GM21423 (cell line): ENCODE results near the gene SFTPA1.
A peak's percentile ranks its signal among the peaks of the same experiment; 100 is the strongest.
"Not testable (repeated sequence)": the region's sequence is repeated elsewhere in the genome, so short reads cannot be mapped to it uniquely, and the experiment has no call there.

Experiments used
- ATAC-seq: cut with Tn5 transposase; IDR thresholded peaks from one replicate; pipeline ENCODE4 v1.9.1; 2021; ENCODE audit warnings: mild to moderate bottlenecking, moderate library complexity; ENCODE audit not compliant: unreplicated experiment

Gene SFTPA1

GRCh38 chr10:79610601-79611191 lies at the start of gene SFTPA1:
TSS of gene SFTPA1 (plus strand) at chr10:79610939. CDS start at chr10:79611826, 887 bp downstream.
- no peak for ATAC-seq

GRCh38 chr10:79561257-79561656 lies 49.5 kb upstream of the SFTPA1 start:
- ATAC-seq: no peak

GRCh38 chr10:79562135-79562756 lies 48.5 kb upstream of the SFTPA1 start:
- peak; percentile 80 for ATAC-seq

- no peak for ATAC-seq
Observed at GRCh38 chr10:79563426-79563825, 47.3 kb upstream of the SFTPA1 start.

DNA sequence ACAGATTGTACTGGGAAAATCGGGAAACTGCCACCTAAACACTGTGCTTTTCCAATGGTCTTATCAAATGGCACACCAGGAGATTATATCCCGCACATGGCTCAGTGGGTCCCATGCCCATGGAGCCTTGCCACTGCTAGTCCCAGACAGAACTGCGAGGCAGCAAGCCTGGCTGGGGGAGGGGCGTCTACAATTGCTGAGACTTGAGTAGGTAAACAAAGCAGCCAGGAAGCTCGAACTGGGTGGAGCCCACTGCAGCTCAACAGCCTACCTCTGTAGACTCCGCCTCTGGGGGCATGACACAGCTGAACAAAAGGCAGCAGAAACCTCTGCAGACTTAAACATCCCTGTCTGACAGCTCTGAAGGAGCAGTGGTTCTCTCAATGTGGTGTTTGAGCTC lies 40.1 kb upstream of the SFTPA1 start:
- ATAC-seq: not testable (repeated sequence)

DNA sequence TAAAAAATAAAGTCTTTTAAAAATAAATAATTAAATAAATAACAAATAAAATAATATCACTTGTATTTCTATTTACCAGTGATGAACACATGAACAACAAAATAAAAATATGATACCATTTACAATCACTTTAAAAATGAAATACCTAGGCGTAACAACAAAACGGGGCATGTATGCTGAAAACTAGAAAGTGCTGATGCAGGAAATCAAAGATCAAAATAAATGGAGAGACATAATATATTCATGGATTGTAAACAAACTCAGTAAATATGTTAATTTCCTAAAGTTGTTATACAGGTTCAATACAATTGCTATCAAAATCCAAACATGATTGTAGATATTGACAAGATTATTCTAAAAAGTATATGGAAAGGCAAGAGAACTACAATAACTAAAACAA lies 31.4 kb upstream of the SFTPA1 start:
- no peak for ATAC-seq

DNA sequence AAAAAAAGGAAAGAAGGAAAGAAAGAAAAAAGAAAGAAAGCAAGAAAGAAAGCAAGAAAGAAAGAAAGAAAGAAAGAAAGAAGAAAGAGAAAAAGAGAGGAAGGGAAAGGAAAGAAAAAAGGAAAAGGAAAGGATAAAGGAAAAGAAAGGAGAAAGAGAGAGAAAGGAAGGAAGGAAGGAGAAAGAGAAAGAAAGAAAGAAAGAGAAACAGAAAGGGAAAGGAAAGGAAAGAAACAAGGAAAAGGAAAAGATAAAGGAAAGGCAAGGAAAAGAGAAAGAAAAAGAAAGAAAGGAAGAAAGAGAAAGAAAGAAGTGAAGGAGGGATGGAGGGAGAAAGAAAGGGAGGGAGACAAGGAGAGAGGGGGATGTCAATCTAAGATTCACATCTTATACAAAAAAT lies 29.7 kb upstream of the SFTPA1 start:
- ATAC-seq: no peak

DNA sequence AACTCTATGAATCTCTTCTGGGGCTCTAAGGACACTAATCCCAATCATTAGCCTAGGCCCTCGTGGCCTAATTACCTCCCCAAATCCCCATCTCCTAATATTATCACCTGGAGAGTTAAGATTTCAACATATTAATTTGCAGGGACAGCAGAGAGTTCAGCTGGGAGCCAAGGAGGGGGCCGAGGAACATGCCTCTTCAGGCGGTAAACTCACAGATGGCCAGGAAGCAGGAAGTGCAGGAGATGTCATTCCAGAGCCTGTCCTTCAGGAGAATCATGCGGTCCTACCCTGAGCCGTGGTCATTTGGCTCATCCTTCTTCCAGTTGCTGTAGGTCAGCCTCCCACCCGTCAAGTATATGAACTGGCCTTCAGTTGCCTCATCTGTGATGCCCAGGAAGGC lies 28.6 kb upstream of the SFTPA1 start:
- ATAC-seq: no peak

- not testable (repeated sequence) for ATAC-seq
Observed at GRCh38 chr10:79582954-79583353, 27.8 kb upstream of the SFTPA1 start.

DNA sequence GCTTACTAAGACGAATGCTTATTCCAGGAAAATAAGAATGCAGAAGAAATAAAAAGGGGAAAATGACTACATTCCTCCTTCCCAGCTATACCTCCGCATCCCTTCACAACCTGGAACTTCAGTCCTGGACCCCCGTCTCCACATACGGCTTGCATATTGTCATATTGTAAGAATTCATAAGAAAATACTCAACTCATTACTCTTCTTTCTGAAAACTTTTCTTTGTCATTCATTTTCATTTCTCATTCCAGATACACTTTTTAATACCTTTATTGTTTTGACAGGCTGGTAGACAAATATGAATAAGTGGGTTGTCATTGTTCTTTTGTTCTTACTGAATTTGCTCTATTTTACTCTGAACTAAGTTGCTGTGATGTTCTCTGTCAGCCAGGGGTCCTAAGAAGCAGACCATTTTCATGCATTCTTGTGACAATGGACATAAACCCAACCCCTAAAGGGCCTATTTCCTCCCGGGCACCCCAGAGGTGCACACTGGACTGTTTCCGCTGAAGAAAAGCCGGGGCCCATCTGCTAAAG lies 27.2 kb upstream of the SFTPA1 start:
- no peak for ATAC-seq

- no peak for ATAC-seq
Observed at GRCh38 chr10:79585870-79586527, 24.7 kb upstream of the SFTPA1 start.

GRCh38 chr10:79586933-79587332 lies 23.8 kb upstream of the SFTPA1 start:
- ATAC-seq: no peak

DNA sequence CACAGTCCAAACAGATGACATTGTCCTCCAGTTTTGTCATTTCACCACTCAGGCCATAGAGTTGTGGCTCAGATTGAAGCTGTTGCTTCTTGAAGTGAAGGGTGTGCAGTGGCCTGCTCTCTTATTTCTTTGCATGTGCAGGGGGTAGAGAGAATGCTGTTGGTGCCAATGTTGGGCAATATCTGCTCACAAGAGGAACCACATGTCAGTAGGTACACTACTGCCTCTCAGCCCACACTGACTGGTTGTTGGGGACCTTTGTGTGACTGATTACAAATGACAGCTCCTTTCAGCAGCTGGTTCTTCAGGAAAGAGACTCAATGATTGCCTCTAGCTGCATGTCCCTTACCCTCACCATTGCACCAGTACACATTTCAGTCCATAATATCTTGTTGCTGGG lies 21.9 kb upstream of the SFTPA1 start:
- ATAC-seq: no peak

DNA sequence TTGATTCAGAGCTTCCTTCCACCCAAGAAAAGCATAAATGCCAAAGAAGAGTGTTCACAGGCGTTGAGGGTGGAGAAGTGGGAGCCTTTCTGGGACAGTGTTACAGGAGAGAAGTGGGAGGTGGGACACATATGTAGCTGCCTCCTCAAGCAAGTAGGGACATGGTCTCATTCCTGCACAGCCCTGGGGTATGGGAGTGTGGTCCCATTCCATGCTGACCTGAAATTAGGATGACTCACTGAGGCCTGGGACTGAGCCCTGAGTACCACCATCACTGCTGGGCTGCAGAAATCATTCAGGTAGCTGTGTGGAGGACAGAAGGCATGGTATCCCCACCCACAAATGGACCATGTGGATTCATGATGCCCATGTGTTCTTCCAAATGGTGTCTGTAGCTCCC lies 17.4 kb upstream of the SFTPA1 start:
- no peak for ATAC-seq

DNA sequence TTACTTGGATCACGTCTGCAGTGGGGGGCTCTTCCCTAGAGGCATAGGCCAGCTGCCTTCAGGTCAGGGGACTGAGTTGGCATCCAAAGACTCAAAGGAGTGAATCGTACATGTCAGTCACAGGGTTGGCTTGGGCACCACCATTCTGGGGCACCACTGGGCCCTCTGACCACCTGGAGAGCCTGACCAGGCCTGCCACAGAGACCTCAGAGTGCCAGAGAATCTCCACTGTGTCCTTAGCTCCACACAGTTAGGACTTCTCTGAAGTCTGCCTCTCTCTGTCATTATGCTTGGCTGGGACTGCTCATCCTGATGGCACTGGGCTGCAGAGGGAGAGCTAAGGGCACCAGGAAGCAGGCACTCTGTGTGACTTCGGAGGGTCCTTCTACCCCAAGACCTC lies 16.2 kb upstream of the SFTPA1 start:
- ATAC-seq: not testable (repeated sequence)

GRCh38 chr10:79595510-79595909 lies 15.2 kb upstream of the SFTPA1 start:
- no peak for ATAC-seq

GRCh38 chr10:79599644-79600043 lies 11.1 kb upstream of the SFTPA1 start:
- not testable (repeated sequence) for ATAC-seq

- ATAC-seq: no peak
Observed at GRCh38 chr10:79601939-79602338, 8.8 kb upstream of the SFTPA1 start.

DNA sequence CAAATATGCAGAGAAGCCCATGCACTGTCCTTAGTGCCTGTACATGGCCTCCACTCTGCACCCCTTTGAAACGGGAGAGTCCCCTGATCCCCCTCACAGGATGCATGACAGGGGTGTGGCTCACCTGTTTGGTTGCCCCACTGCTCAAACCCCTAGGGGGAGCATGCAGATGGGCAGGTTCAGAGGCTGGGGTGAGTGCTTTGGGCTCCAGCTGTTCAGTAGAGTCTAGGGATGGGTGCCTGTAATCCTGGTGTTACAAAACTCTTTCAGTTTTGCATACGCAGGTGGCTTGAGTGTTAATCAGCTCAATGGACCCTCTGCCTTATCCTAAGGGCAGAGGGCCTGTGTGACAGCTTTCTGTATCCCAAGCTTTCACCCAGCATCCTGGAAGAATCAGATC lies 7.8 kb upstream of the SFTPA1 start:
- ATAC-seq: no peak

GRCh38 chr10:79604294-79604693 lies 6.4 kb upstream of the SFTPA1 start:
- no peak for ATAC-seq

- ATAC-seq: no peak
Observed at GRCh38 chr10:79605308-79605707, 5.4 kb upstream of the SFTPA1 start.
